Mucosa of descending colon (tissue), 3 donors: ENCODE results near the gene RGL4. TPM values are rescaled to one million over a fixed set of nuclear protein-coding genes. Genes with fewer than 3 reads are reported as not detected.

ENCODE experiments used
- ATAC-seq: fragments of 200-7000 bp; cut with Tn5 transposase; one replicate; pipeline ENCODE4 v1.9.1; 2020; ENCODE audit warnings: mild to moderate bottlenecking, moderate library complexity
- DNase-seq, 3 donors: peaks; one replicate each; pipeline ENCODE4 v3.0.0-alpha.2; 2020
- H3K36me3 ChIP-seq: fragments of 200-600 bp; one replicate; pipeline ENCODE4 v1.8.0; 2021; ENCODE audit warnings: low read depth, mild to moderate bottlenecking
- H3K4me1 ChIP-seq: fragments of 200-600 bp; one replicate; pipeline ENCODE4 v1.8.0; 2021; ENCODE audit warnings: low read depth, mild to moderate bottlenecking
- H3K4me3 ChIP-seq: fragments of 200-600 bp; one replicate; pipeline ENCODE4 v1.8.0; 2021; ENCODE audit warnings: mild to moderate bottlenecking
- H3K9me3 ChIP-seq: fragments of 200-600 bp; one replicate; pipeline ENCODE4 v1.8.0; 2021; ENCODE audit warnings: mild to moderate bottlenecking
- CTCF ChIP-seq: fragments of 200-600 bp; IDR thresholded peaks from one replicate; pipeline ENCODE4 v1.8.0; 2022; ENCODE audit warnings: antibody characterized with exemption, mild to moderate bottlenecking
- intact Hi-C, 2 donors: fragments of 100-400 bp; cut with DNase I in 1 of 2; cut with micrococcal nuclease in 1 of 2; formaldehyde crosslinking; loops; one replicate each; pipeline versions ENCODE4 v1.11.0 to v1.11.1; 2022; cut with DNase I, micrococcal nuclease
- total RNA-seq, 3 donors: library from RNA; stranded (reverse); fragmentation: NEBNext Ultra II Directional in 2 of 3; extraction: Animal tissue kit (Norgen Biotek cat#: 25700) in 2 of 3; gene quantifications; one replicate each; pipeline versions ENCODE4 v1.2.1 to v1.2.4, GENCODE V29; 2021 to 2023
- donor health status: DM: no; HTN: no; CAD: no; lungs with moderate emphysema.
- donor health status: DM: no; HTN: no; CAD: no.
- donor health status: DM: no; HTN: yes; CAD: no.

The RGL4 gene
- total RNA-seq, 3 donors from 2014 or later, result 0.29 to 0.34 TPM; not detected in 1

- Histone ChIP-seq H3K36me3 (peaks cover 3% of the 10 kb centered on the region), H3K4me1 (no peaks in the 10 kb centered on the region), H3K9me3 (no peaks in the 10 kb centered on the region), H3K4me3 (no peak overlapping the region)
- intact Hi-C loops, result no loop called here
- no peak for ATAC-seq
- TF ChIP-seq CTCF, result no peak
- DNase-seq, result no peak
These were observed 17.5 kb downstream of the RGL4 start for GRCh38 chr22:23708270-23708669.

GRCh38 chr22:23709107-23709506 is 18.3 kb downstream of the RGL4 start:
- Histone ChIP-seq H3K4me3 (no peak overlapping the region), H3K4me1 (no peaks in the 10 kb centered on the region), H3K36me3 (peaks cover 3% of the 10 kb centered on the region), H3K9me3 (no peaks in the 10 kb centered on the region)
- no peak for DNase-seq
- no peak for ATAC-seq
- intact Hi-C loops, result no loop called here
- TF ChIP-seq CTCF, result no peak

- H3K36me3 ChIP-seq, result peaks cover 3% of the 10 kb centered on the region
- peaks cover 9% of the 10 kb centered on the region for H3K4me1 ChIP-seq
- ATAC-seq, result no peak
- intact Hi-C loops, result no loop called here
- H3K9me3 ChIP-seq, result no peaks in the 10 kb centered on the region
- no peak overlapping the region for H3K4me3 ChIP-seq
- TF ChIP-seq CTCF, result no peak
- DNase-seq, result no peak
These were observed 21.4 kb downstream of the RGL4 start for GRCh38 chr22:23712256-23712655.

- H3K4me1 ChIP-seq, result peaks cover 10% of the 10 kb centered on the region
- H3K4me3 ChIP-seq, result no peak overlapping the region
- intact Hi-C loops, result no loop called here
- TF ChIP-seq CTCF, result no peak
- peaks cover under 1% of the 10 kb centered on the region for H3K36me3 ChIP-seq
- no peaks in the 10 kb centered on the region for H3K9me3 ChIP-seq
- no peak for ATAC-seq
- no peak for DNase-seq
These were observed 23.1 kb downstream of the RGL4 start for GRCh38 chr22:23713696-23714595.

- DNase-seq, result no peak
- Histone ChIP-seq H3K4me3 (no peak overlapping the region), H3K9me3 (no peaks in the 10 kb centered on the region), H3K36me3 (no peaks in the 10 kb centered on the region), H3K4me1 (peaks cover 10% of the 10 kb centered on the region)
- TF ChIP-seq CTCF, result no peak
- intact Hi-C loops, result no loop called here
- no peak for ATAC-seq
These were observed 24.1 kb downstream of the RGL4 start for GRCh38 chr22:23714596-23715578.
